Peyer's patch (tissue), 4 donors: Measurements from ENCODE around the gene PAGR1. TPM values are rescaled to one million over a fixed set of nuclear protein-coding genes. Genes with fewer than 3 reads are reported as not detected.
"Not testable (repeated sequence)": the region's sequence is repeated elsewhere in the genome, so short reads cannot be mapped to it uniquely, and the experiment has no call there.

ENCODE experiments used
- DNase-seq, 3 donors: peaks; one replicate each; pipeline ENCODE4 v3.0.0-alpha.2; 2017 to 2019
- H3K27ac ChIP-seq, 4 donors: fragments of 200-600 bp; sonication (generic); one replicate each; pipeline ENCODE4 v1.5.1; 2016 to 2019
- H3K27me3 ChIP-seq, 2 donors: fragments of 200-600 bp; sonication (generic); one replicate each; pipeline ENCODE4 v1.5.1; 2019
- H3K36me3 ChIP-seq, 3 donors: fragments of 200-600 bp; sonication (generic); one replicate each; pipeline ENCODE4 v1.5.1; 2016 to 2019
- H3K4me1 ChIP-seq, 4 donors: fragments of 200-600 bp; sonication (generic); one replicate each; pipeline ENCODE4 v1.5.1; 2016 to 2019
- H3K4me3 ChIP-seq, 4 donors: fragments of 200-600 bp; sonication (generic); 1 replicate in 3 of 4; 2 replicates in 1 of 4; pipeline ENCODE4 v1.5.1; 2016 to 2019; ENCODE audit warnings: mild to moderate bottlenecking in 1 of 4
- H3K9me3 ChIP-seq, 4 donors: fragments of 200-600 bp; sonication (generic); one replicate each; pipeline ENCODE4 v1.5.1; 2016 to 2019; ENCODE audit warnings: mild to moderate bottlenecking in 1 of 4
- CTCF ChIP-seq, 6 experiments: fragments of 450-650 bp in 4 of 6; fragments of 200-600 bp in 2 of 6; sonication (generic) in 1 of 6; IDR thresholded peaks; one replicate each; pipeline ENCODE4 v1.5.1; 2017 to 2019; ENCODE audit warnings: antibody characterized with exemption in 6 of 6, mild to moderate bottlenecking in 3 of 6, moderate library complexity in 1 of 6
- POLR2A ChIP-seq, 2 donors: fragments of 450-650 bp; IDR thresholded peaks; one replicate each; pipeline ENCODE4 v1.5.1; 2017; ENCODE audit warnings: antibody characterized with exemption in 2 of 2, mild to moderate bottlenecking in 2 of 2, moderate library complexity in 2 of 2
- total RNA-seq, 4 donors: library from RNA; depleted of rRNA; stranded (reverse); fragments of >200 nt; gene quantifications; one replicate each; pipeline ENCODE4 v1.1.0, GENCODE V29; 2016

Gene PAGR1
- total RNA-seq, 4 donors from 2014 or later, result 39.5 to 50.3 (median 48.3) TPM

GRCh38 chr16:29831490-29831889, 15.5 kb downstream of the PAGR1 start:
- Histone ChIP-seq H3K27me3 (no peaks in the 10 kb centered on the region), H3K36me3 (peaks cover 0 to 63% (median 0%) of the 10 kb centered on the region in 3 donors), H3K4me3 (no peak overlapping the region), H3K27ac (no peak overlapping the region), H3K4me1 (peaks cover 0 to 32% (median 8%) of the 10 kb centered on the region in 4 donors), H3K9me3 (no peaks in the 10 kb centered on the region)
- TF ChIP-seq CTCF (IDR thresholded peaks at IDR 0.05) (no peak), POLR2A (IDR thresholded peaks at IDR 0.05) (no peak)
- DNase-seq, result no peak

- H3K27ac ChIP-seq, DNase-seq, H3K4me3 ChIP-seq, H3K9me3 ChIP-seq, H3K27me3 ChIP-seq: not testable (repeated sequence)
- Histone ChIP-seq H3K36me3 (peaks cover 0 to 80% (median 0%) of the 10 kb centered on the region in 3 donors), H3K4me1 (peaks cover 0 to 15% (median 2%) of the 10 kb centered on the region in 4 donors)
Measured at GRCh38 chr16:29833219-29833618, 17.3 kb downstream of the PAGR1 start.

GRCh38 chr16:29834079-29834478, 18.1 kb downstream of the PAGR1 start:
- no peak overlapping the region for H3K27ac ChIP-seq
- peaks cover 0 to 12% (median 0%) of the 10 kb centered on the region in 4 donors for H3K4me1 ChIP-seq
- H3K27me3 ChIP-seq, result no peaks in the 10 kb centered on the region
- no peaks in the 10 kb centered on the region for H3K9me3 ChIP-seq
- H3K36me3 ChIP-seq, result peaks cover 0 to 88% (median 0%) of the 10 kb centered on the region in 3 donors
- no peak for DNase-seq
- H3K4me3 ChIP-seq, result no peak overlapping the region
- no peak for TF ChIP-seq POLR2A (IDR thresholded peaks at IDR 0.05)
- TF ChIP-seq CTCF (IDR thresholded peaks at IDR 0.05), result no peak

- peaks cover 0 to 97% (median 0%) of the 10 kb centered on the region in 3 donors for H3K36me3 ChIP-seq
- H3K27ac ChIP-seq, result no peak overlapping the region
- no peaks in the 10 kb centered on the region for H3K4me1 ChIP-seq
- H3K4me3 ChIP-seq, result no peak overlapping the region
- TF ChIP-seq CTCF (IDR thresholded peaks at IDR 0.05) (no peak), POLR2A (IDR thresholded peaks at IDR 0.05) (no peak)
- no peaks in the 10 kb centered on the region for H3K9me3 ChIP-seq
- DNase-seq, result no peak
- no peaks in the 10 kb centered on the region for H3K27me3 ChIP-seq
Measured at GRCh38 chr16:29835926-29836325, 20.0 kb downstream of the PAGR1 start.

- Histone ChIP-seq H3K27me3 (no peaks in the 10 kb centered on the region), H3K36me3 (peaks cover 0 to 97% (median 0%) of the 10 kb centered on the region in 3 donors), H3K4me3 (no peak overlapping the region), H3K9me3 (no peaks in the 10 kb centered on the region), H3K4me1 (no peaks in the 10 kb centered on the region), H3K27ac (no peak overlapping the region)
- TF ChIP-seq POLR2A (IDR thresholded peaks at IDR 0.05) (no peak), CTCF (IDR thresholded peaks at IDR 0.05) (no peak)
- DNase-seq, result no peak
Measured at GRCh38 chr16:29836623-29837022, 20.7 kb downstream of the PAGR1 start.

- no peak for DNase-seq
- H3K27ac ChIP-seq, result no peak overlapping the region
- H3K4me1 ChIP-seq, result no peaks in the 10 kb centered on the region
- H3K4me3 ChIP-seq, result no peak overlapping the region
- no peak for TF ChIP-seq CTCF (IDR thresholded peaks at IDR 0.05)
- TF ChIP-seq POLR2A (IDR thresholded peaks at IDR 0.05), result no peak
- H3K36me3 ChIP-seq, result peaks cover 0 to 97% (median 0%) of the 10 kb centered on the region in 3 donors
- H3K9me3 ChIP-seq, result no peaks in the 10 kb centered on the region
- no peaks in the 10 kb centered on the region for H3K27me3 ChIP-seq
Measured at GRCh38 chr16:29837841-29838240, 21.9 kb downstream of the PAGR1 start.
